Measurements from ENCODE around the gene E2F4.
A peak's percentile ranks its signal among the peaks of the same experiment; 100 is the strongest.

Gene E2F4

GRCh38 chr16:67157892-67158635, 33.9 kb upstream of the E2F4 start:
- DNase-seq: no peak

GRCh38 chr16:67158637-67159600, 33.0 kb upstream of the E2F4 start:
- DNase-seq: peak; percentile 86

GRCh38 chr16:67161595-67162058, 30.3 kb upstream of the E2F4 start:
- DNase-seq: no peak

GRCh38 chr16:67162506-67163163, 29.3 kb upstream of the E2F4 start:
- no peak for DNase-seq

GRCh38 chr16:67163164-67163998, 28.6 kb upstream of the E2F4 start:
- DNase-seq: peak; percentile 69

- no peak for DNase-seq
Observed at GRCh38 chr16:67163999-67164558, 27.9 kb upstream of the E2F4 start.

- DNase-seq: no peak
Observed at GRCh38 chr16:67164599-67165061, 27.3 kb upstream of the E2F4 start, which contains the start of gene HSF4. TSS of gene HSF4 (plus strand) at chr16:67164745. CDS start at chr16:67164812, 67 bp downstream.

GRCh38 chr16:67165121-67166078, 26.6 kb upstream of the E2F4 start:
- DNase-seq: no peak

GRCh38 chr16:67166110-67166547, 25.8 kb upstream of the E2F4 start:
- DNase-seq: no peak

- no peak for DNase-seq
Observed at GRCh38 chr16:67166598-67167168, 25.3 kb upstream of the E2F4 start.

GRCh38 chr16:67167588-67167987, 24.4 kb upstream of the E2F4 start:
- DNase-seq: no peak

GRCh38 chr16:67169011-67169451, 22.9 kb upstream of the E2F4 start:
- DNase-seq: no peak

- DNase-seq: peak; percentile 59
Observed at GRCh38 chr16:67169642-67170167, 22.2 kb upstream of the E2F4 start.

GRCh38 chr16:67170168-67170948, 21.6 kb upstream of the E2F4 start, which contains the start of gene NOL3:
TSS of gene NOL3 (plus strand) at chr16:67170538.
- DNase-seq: peak; percentile 63

- DNase-seq: no peak
Observed at GRCh38 chr16:67170949-67171649, 20.9 kb upstream of the E2F4 start.

GRCh38 chr16:67173323-67173722, 18.6 kb upstream of the E2F4 start:
- no peak for DNase-seq

GRCh38 chr16:67173808-67174705, 17.9 kb upstream of the E2F4 start:
- DNase-seq: peak; percentile 73
